CD4-positive, alpha-beta memory T cell (primary cell): ENCODE data around the gene MARCHF10. TPM values are rescaled to one million over a fixed set of nuclear protein-coding genes. Genes with fewer than 3 reads are reported as not detected.

ENCODE experiments used
- CTCF ChIA-PET: fragments of 350-600 bp; sonication (Branson Sonifier 250); formaldehyde crosslinking; loops from one replicate; lab custom pipeline; 2021; ENCODE audit warnings: inconsistent platforms; ENCODE audit not compliant: partially characterized antibody; lab: Charles Lee
- POLR2A ChIA-PET: fragments of 350-600 bp; sonication (Branson Sonifier 250); formaldehyde crosslinking; loops from one replicate; lab custom pipeline; 2021; ENCODE audit not compliant: partially characterized antibody; lab: Charles Lee
- DNase-seq, 5 donors: peaks; one replicate each; pipeline versions ENCODE4 v3.0.0 to v3.0.0-alpha.2; 2020 to 2022; ENCODE audit warnings: mixed read lengths in 1 of 5
- H3K27ac ChIP-seq: one replicate; pipeline ENCODE4 v1.7.0; 2013; ENCODE audit warnings: low read depth, low read length
- H3K27me3 ChIP-seq: 2 replicates; pipeline ENCODE4 v1.7.0; 2013; ENCODE audit warnings: mild to moderate bottlenecking, low read length, moderate library complexity; ENCODE audit not compliant: insufficient read depth
- H3K36me3 ChIP-seq: 2 replicates; pipeline ENCODE4 v1.7.0; 2013; ENCODE audit warnings: mild to moderate bottlenecking, low read length, moderate library complexity; ENCODE audit not compliant: insufficient read depth
- H3K4me1 ChIP-seq: 2 replicates; pipeline ENCODE4 v1.7.0; 2013; ENCODE audit warnings: mild to moderate bottlenecking, low read length, moderate library complexity; ENCODE audit not compliant: insufficient read depth
- H3K4me3 ChIP-seq, 2 donors: one replicate each; pipeline ENCODE4 v1.7.0; 2013; ENCODE audit warnings: low read length in 2 of 2, mild to moderate bottlenecking in 1 of 2
- H3K9me3 ChIP-seq, 2 donors: one replicate each; pipeline ENCODE4 v1.7.0; 2013; ENCODE audit warnings: low read length in 2 of 2, control low read depth in 1 of 2; ENCODE audit not compliant: control insufficient read depth in 1 of 2
- H3K27ac Mint-ChIP-seq, 7 donors: one replicate each; pipeline ENCODE4 v1.8.0; 2020 to 2021; ENCODE audit warnings: mixed read lengths in 7 of 7, mild to moderate bottlenecking in 6 of 7, inconsistent platforms in 3 of 7, moderate library complexity in 3 of 7
- H3K27me3 Mint-ChIP-seq, 2 donors: one replicate each; pipeline ENCODE4 v1.8.0; 2020 to 2021; ENCODE audit warnings: mixed read lengths in 2 of 2
- H3K36me3 Mint-ChIP-seq, 2 donors: one replicate each; pipeline ENCODE4 v1.8.0; 2020 to 2021; ENCODE audit warnings: mixed read lengths in 2 of 2, inconsistent platforms in 1 of 2, mild to moderate bottlenecking in 1 of 2
- H3K4me1 Mint-ChIP-seq, 4 donors: one replicate each; pipeline ENCODE4 v1.8.0; 2020 to 2021; ENCODE audit warnings: mixed read lengths in 4 of 4, mild to moderate bottlenecking in 1 of 4
- H3K4me3 Mint-ChIP-seq, 8 donors: one replicate each; pipeline ENCODE4 v1.8.0; 2020 to 2021; ENCODE audit warnings: mixed read lengths in 8 of 8, mild to moderate bottlenecking in 7 of 8, moderate library complexity in 6 of 8, inconsistent platforms in 3 of 8
- H3K9me3 Mint-ChIP-seq, 8 donors: one replicate each; pipeline ENCODE4 v1.8.0; 2020 to 2021; ENCODE audit warnings: mixed read lengths in 8 of 8, mild to moderate bottlenecking in 5 of 8, inconsistent platforms in 3 of 8, moderate library complexity in 1 of 8
- intact Hi-C: fragments of 100-400 bp; cut with micrococcal nuclease; formaldehyde crosslinking; loops from one replicate; pipeline ENCODE4 v1.15.1; 2023
- polyA plus RNA-seq, 2 donors: library from polyadenylated mRNA; unstranded; fragments of 300-500 nt; fragmentation: Illumina TruSeq; gene quantifications; one replicate each; pipeline ENCODE4 v1.2.3, GENCODE V29; 2021
- total RNA-seq, 2 experiments: library from RNA; stranded (reverse); gene quantifications; one replicate each; pipeline ENCODE4 v1.2.3, GENCODE V29; 2021

MARCHF10 gene
- total and polyA plus RNA-seq, 4 experiments from 2014 or later = 0.15 to 0.89 (median 0.45) TPM

DNA sequence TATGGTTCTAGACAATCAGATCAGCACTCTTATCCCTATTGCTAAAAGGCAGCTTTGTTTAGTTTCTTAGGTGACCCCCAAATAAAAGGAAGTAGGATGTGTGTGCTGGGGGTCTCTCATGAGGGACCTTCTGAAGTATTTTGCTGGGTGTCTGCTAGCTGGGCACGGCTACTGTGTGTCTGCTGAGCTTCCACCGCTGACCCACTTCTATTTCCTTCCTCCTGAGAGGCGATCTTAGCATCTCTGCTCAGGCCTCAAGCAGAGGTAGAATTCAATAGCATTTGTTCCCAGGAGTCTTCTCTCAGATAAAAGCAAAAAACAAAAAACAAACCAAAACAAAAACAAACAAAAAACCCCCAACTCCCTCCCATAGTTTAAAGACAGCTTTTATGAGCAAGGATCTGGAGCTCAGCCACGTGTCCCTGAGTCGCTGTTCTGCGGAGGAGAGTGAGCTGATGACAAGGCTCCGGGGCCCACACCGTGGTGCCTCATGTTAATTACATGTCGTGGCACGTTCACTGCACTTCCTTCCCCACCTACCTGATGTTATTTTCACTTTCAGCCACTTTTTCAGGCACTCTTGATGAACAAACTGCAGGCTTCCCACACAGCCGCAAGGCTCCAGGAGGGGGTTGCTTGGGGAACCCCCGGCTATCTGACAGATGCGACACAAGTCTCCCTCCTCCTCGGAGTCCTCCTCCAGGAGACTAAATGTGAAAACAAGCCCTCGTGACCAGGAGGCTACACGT is 83.5 kb downstream of the MARCHF10 start:
- peaks cover 29% of the 10 kb centered on the region for H3K4me1 ChIP-seq
- H3K9me3 Mint-ChIP-seq = no peaks in the 10 kb centered on the region
- H3K36me3 Mint-ChIP-seq = peaks cover 0 to 4% of the 10 kb centered on the region in 2 donors
- no peaks in the 10 kb centered on the region for H3K9me3 ChIP-seq
- no peaks in the 10 kb centered on the region for H3K36me3 ChIP-seq
- no peak overlapping the region for H3K4me3 ChIP-seq
- ChIA-PET POLR2A (interaction anchor here (0.6 to 2.9 kb wide), 7 partner anchors 12 to 244 kb away, joined by 3 to 23 read pairs (median 3); partner anchors contain the start of gene TANC2), CTCF (interaction anchor here (0.6 to 1.6 kb wide), 8 partner anchors 12 to 244 kb away, joined by 3 to 7 read pairs (median 5); no protein-coding TSS in a partner anchor)
- peaks cover 0 to 4% of the 10 kb centered on the region in 2 donors for H3K27me3 Mint-ChIP-seq
- H3K27ac ChIP-seq = peak overlapping the region; percentile 61
- intact Hi-C loops = loop anchor here (1.0 kb wide), 2 partner anchors 20 to 244 kb away; no protein-coding TSS in a partner anchor
- peaks cover 3% of the 10 kb centered on the region for H3K27me3 ChIP-seq
- peak overlapping the region; percentile 87 to 100 (median 98) for H3K27ac Mint-ChIP-seq
- peak overlapping the region; percentile 74 to 87 (median 85) for H3K4me3 Mint-ChIP-seq
- H3K4me1 Mint-ChIP-seq = peaks cover 18 to 34% (median 28%) of the 10 kb centered on the region in 4 donors
- peak; percentile 72 to 84 (median 78) for DNase-seq

DNA sequence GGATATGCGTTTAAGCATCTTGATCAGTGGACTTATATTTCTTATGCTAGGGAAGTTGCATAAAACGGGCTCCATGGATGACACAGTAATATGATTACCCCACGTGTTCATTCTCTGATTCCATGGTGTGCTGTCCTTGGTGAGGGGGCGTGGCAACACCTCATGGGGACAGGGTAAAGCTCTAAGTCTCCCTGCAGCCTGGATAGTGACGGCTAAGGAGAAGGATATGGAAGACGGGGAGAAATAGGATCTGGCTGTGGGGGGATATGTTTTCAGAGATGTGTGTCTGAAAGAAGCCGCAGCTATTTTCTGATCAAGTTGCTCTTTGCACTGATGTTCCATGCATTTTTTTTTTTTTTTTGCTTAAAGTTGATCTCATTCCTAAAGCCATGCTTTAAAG is 84.3 kb downstream of the MARCHF10 start:
- H3K9me3 ChIP-seq = no peaks in the 10 kb centered on the region
- intact Hi-C loops = loop anchor here (1.0 kb wide), 2 partner anchors 20 to 244 kb away; no protein-coding TSS in a partner anchor
- Mint-ChIP-seq H3K9me3 (no peaks in the 10 kb centered on the region), H3K36me3 (peaks cover 0 to 4% of the 10 kb centered on the region in 2 donors), H3K27ac (peak overlapping the region; percentile 87 to 100 (median 98)), H3K27me3 (peaks cover 0 to 4% of the 10 kb centered on the region in 2 donors), H3K4me1 (peaks cover 18 to 35% (median 28%) of the 10 kb centered on the region in 4 donors), H3K4me3 (peak overlapping the region in 7 of 8 donors; percentile 26 to 87 (median 85))
- POLR2A ChIA-PET = interaction anchor here (0.6 to 2.9 kb wide), 5 partner anchors 9 to 244 kb away, joined by 3 to 23 read pairs (median 5); partner anchors contain the start of gene TANC2
- peaks cover 3% of the 10 kb centered on the region for H3K27me3 ChIP-seq
- CTCF ChIA-PET = interaction anchor here (1.3 to 1.6 kb wide), 5 partner anchors 11 to 244 kb away, joined by 3 to 7 read pairs (median 6); no protein-coding TSS in a partner anchor
- peaks cover 29% of the 10 kb centered on the region for H3K4me1 ChIP-seq
- DNase-seq = no peak
- H3K4me3 ChIP-seq = no peak overlapping the region
- peak overlapping the region; percentile 61 for H3K27ac ChIP-seq
- H3K36me3 ChIP-seq = no peaks in the 10 kb centered on the region

DNA sequence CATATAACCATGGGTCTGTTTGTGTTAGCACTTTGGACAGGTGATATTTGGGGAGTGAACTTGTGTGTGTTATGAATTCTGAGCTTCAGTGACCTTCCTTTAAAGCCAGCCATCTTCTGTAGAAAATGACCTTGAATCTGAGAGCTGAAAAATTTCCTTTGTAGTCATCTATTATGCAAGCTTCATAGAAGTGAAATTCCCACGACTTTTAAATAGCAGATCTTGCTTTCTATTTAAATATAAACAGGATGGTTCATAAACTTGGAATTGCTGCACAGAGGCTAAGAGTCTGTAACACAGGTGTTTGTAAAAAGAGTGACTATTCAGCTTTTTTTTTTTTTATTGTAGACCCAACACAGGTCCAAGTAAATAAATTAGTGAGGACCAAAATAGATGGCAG is 85.5 kb downstream of the MARCHF10 start:
- no peak for DNase-seq
- H3K9me3 ChIP-seq = no peaks in the 10 kb centered on the region
- H3K36me3 ChIP-seq = no peaks in the 10 kb centered on the region
- H3K27me3 ChIP-seq = no peaks in the 10 kb centered on the region
- H3K4me1 ChIP-seq = peaks cover 29% of the 10 kb centered on the region
- Mint-ChIP-seq H3K27me3 (peaks cover 0 to 4% of the 10 kb centered on the region in 2 donors), H3K4me1 (peaks cover 18 to 46% (median 29%) of the 10 kb centered on the region in 4 donors), H3K9me3 (no peaks in the 10 kb centered on the region), H3K27ac (peak overlapping the region in 6 of 7 donors; percentile 1 to 77 (median 18)), H3K36me3 (peaks cover 0 to 3% of the 10 kb centered on the region in 2 donors), H3K4me3 (no peak overlapping the region)
- no peak overlapping the region for H3K4me3 ChIP-seq
- POLR2A ChIA-PET = interaction anchor here (2.9 kb wide), 1 partner anchor 243 kb away, joined by 23 read pairs; the partner anchor contains the start of gene TANC2
- intact Hi-C loops = no loop called here
- H3K27ac ChIP-seq = no peak overlapping the region
- CTCF ChIA-PET = interaction anchor here (0.9 to 1.8 kb wide), 3 partner anchors 9 to 17 kb away, joined by 3 to 4 read pairs (median 3); no protein-coding TSS in a partner anchor

DNA sequence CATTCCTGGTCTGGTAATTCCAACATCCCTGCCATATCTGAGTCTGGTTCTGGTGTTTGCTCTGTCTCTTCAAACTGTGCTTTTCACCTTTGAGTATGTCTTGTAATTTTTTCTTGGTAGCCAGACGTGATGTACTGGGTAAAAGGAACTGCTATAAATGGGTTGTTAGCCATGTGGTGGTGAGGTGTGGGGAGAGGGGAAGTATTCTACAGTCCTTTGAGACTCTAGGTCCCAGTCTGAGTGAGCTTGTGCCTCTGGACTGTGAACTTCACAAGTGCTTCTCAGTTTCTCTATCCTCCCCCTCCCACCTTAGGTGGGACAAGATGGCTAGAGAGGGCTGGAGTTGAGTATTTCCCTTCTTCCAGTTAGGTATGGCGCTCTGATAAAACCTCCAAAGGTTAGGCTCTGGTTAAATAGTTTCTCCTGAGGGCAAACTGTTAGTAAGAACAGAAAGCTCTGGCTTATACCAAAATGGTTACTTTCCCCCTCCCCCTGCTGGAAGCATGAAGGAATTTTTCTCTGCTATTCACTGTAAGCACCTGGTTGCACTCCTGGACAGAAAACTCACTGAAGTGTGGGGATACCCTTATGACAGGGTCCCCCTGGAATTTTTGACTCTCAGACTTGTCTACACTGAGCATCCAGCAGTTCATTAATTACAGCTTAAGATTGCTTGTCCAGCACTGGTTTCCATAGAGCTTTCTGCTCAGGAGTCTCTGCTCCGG is 87.8 kb downstream of the MARCHF10 start:
- peak overlapping the region in 3 of 7 donors; percentile 8 to 52 (median 26) for H3K27ac Mint-ChIP-seq
- Histone ChIP-seq H3K9me3 (no peaks in the 10 kb centered on the region), H3K27ac (no peak overlapping the region), H3K4me1 (peaks cover 23% of the 10 kb centered on the region), H3K4me3 (no peak overlapping the region), H3K27me3 (no peaks in the 10 kb centered on the region), H3K36me3 (no peaks in the 10 kb centered on the region)
- CTCF ChIA-PET = interaction anchor here (0.7 to 1.8 kb wide), 3 partner anchors 16 to 687 kb away, joined by 3 to 4 read pairs (median 4); no protein-coding TSS in a partner anchor
- intact Hi-C loops = no loop called here
- DNase-seq = peak in 2 of 5 donors; percentile 8 to 21
- H3K36me3 Mint-ChIP-seq = no peaks in the 10 kb centered on the region
- H3K4me3 Mint-ChIP-seq = no peak overlapping the region
- POLR2A ChIA-PET = no interaction called here
- no peaks in the 10 kb centered on the region for H3K27me3 Mint-ChIP-seq
- H3K4me1 Mint-ChIP-seq = peaks cover 18 to 43% (median 22%) of the 10 kb centered on the region in 4 donors
- H3K9me3 Mint-ChIP-seq = no peaks in the 10 kb centered on the region

DNA sequence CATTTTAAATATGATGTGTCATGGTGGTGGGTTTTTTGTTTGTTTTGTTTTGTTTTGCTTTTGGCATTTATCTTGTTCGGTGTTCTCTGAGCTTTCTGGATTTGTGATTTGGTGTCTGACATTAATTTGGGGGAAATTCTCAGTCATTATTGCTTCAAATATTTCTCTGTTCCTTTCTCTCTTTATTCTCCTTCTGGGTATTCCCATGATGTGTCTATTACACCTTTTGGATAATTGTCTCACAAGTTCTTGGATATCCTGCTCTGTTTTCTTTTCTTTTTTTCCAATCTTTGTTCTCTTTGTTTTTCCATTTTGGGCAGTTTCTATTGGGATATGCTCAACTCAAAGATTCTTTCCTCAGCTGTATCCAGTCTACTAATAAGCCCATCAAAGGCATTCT is 88.5 kb downstream of the MARCHF10 start:
- no peak for DNase-seq
- H3K27ac ChIP-seq = no peak overlapping the region
- peaks cover 12 to 36% (median 16%) of the 10 kb centered on the region in 4 donors for H3K4me1 Mint-ChIP-seq
- H3K4me3 ChIP-seq = no peak overlapping the region
- H3K9me3 ChIP-seq = no peaks in the 10 kb centered on the region
- intact Hi-C loops = no loop called here
- H3K4me3 Mint-ChIP-seq = no peak overlapping the region
- H3K36me3 Mint-ChIP-seq = no peaks in the 10 kb centered on the region
- no peaks in the 10 kb centered on the region for H3K27me3 ChIP-seq
- H3K9me3 Mint-ChIP-seq = no peaks in the 10 kb centered on the region
- POLR2A ChIA-PET = no interaction called here
- CTCF ChIA-PET = interaction anchor here (1.2 to 1.8 kb wide), 2 partner anchors 15 to 687 kb away, joined by 4 read pairs; no protein-coding TSS in a partner anchor
- no peaks in the 10 kb centered on the region for H3K27me3 Mint-ChIP-seq
- peaks cover 16% of the 10 kb centered on the region for H3K4me1 ChIP-seq
- H3K27ac Mint-ChIP-seq = no peak overlapping the region
- no peaks in the 10 kb centered on the region for H3K36me3 ChIP-seq

DNA sequence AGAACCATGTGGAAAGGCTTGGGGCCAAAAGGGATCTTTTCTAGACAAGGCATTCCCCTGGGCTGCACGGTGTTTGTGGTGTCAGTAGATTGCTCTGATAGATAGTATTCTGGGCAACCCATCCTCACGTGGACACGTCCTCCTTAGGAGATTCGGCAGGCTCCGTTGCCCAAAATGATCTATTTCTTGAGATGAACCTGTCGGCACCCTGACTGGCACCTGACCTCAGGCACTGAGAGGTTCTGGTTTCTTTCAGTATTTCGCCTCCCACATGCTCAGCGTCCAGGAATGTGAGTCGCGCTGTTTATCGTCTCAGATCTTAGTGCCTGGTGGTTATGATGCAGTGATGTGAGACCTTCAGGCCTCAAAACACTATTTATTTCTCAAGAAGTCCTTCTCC is 89.7 kb downstream of the MARCHF10 start:
- intact Hi-C loops = no loop called here
- no peaks in the 10 kb centered on the region for H3K27me3 Mint-ChIP-seq
- ChIA-PET CTCF (no interaction called here), POLR2A (no interaction called here)
- peak overlapping the region in 1 of 8 donors; percentile 41 for H3K4me3 Mint-ChIP-seq
- Histone ChIP-seq H3K9me3 (no peaks in the 10 kb centered on the region), H3K27ac (no peak overlapping the region), H3K4me1 (peaks cover 4% of the 10 kb centered on the region), H3K36me3 (no peaks in the 10 kb centered on the region), H3K27me3 (no peaks in the 10 kb centered on the region), H3K4me3 (no peak overlapping the region)
- H3K4me1 Mint-ChIP-seq = peaks cover 0 to 25% (median 5%) of the 10 kb centered on the region in 4 donors
- no peaks in the 10 kb centered on the region for H3K9me3 Mint-ChIP-seq
- H3K27ac Mint-ChIP-seq = peak overlapping the region in 3 of 7 donors; percentile 6 to 60 (median 35)
- H3K36me3 Mint-ChIP-seq = no peaks in the 10 kb centered on the region
- no peak for DNase-seq
